ENCODE results near the gene DPYD.
"Not testable (repeated sequence)": the region's sequence is repeated elsewhere in the genome, so short reads cannot be mapped to it uniquely, and the experiment has no call there.

Gene DPYD

DNA sequence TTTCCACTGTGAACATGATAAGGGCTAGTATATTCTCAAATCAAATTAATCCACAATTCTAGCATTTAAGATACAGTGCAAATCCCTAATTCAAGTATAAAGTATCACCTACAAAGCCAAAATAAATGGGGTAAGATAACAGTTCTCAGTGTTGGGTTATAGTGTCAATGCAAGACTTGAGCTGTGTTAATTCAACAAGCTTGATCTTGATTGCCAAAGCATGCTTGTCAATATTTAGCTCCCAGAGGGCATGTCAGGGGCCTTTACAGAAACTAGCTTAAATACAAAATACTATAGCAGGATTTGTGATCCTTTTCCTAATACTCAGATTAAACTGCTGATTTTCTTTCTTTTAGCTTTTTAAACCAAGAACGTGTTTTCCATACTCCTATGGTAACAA lies 658.0 kb downstream of the DPYD start:
- DNase-seq = no peak

DNA sequence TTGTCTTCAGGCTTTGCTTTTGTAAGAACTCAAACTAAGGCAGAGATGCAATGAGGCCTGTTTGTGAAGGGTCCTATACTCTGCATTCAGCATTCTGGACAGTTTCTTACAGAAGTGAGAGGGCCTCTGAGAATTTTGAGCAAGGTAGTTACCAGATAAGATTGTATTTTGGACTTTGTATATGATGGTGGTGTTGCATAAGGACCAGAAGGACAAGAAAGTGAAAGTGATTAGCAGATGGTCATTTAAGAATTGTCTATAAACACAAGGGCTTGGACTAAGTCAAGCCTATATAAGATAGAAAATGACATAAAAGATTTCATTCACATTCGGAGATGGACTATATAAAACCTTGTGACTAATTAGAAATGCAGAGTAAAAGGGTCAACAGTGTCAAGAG lies 662.2 kb downstream of the DPYD start:
- no peak for DNase-seq

DNA sequence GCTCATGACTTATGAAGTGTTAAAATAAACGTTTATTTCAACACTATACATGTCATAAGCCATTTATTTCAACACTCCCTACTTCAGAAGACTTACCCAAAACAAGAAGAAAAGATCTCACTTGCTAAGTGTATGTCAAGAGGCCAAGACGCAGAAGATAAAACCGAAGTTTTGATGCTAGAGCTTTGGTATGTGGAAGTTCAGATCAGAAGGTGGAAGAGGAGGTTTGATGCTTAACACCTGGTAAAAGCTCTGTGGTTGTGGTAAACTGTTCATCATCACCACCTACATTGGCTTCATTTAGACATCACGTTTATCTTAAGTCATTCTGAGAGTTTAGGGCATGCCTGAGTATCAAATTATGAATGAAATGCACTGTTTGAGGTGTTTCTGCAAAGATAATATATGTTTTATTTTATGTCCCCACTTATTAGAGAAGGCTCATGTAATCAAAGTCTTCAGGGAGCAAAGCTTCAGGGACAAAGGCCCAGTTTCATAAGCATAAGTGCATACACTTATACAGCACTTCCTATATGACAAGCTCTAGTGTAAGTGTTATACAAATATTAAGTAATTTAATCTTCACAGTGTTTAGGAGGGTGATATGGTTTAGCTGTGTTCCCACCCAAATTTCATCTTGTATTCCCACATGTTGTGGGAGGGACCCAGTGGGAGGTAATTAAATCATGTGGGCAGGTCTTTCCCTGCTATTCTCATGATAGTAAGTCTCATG lies 665.9 kb downstream of the DPYD start:
- no peak for DNase-seq

DNA sequence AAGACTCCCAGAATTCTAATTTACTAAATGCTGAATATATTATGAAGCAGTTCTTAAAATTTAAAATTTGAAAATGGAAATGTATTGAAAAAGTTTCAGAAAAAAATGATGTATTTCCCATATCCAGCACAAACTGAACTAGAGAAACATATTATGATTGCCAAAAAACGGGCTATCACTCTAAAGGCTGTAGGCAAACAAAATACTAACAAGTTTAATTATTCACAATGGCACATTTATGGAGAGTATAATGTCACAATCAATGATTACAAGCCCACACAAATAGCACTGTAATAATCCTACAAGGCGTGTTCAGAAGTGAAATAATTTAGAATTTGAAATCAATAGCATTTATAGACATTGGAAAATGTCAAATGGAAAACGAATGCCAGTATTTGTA lies 667.9 kb downstream of the DPYD start:
- DNase-seq = no peak

DNA sequence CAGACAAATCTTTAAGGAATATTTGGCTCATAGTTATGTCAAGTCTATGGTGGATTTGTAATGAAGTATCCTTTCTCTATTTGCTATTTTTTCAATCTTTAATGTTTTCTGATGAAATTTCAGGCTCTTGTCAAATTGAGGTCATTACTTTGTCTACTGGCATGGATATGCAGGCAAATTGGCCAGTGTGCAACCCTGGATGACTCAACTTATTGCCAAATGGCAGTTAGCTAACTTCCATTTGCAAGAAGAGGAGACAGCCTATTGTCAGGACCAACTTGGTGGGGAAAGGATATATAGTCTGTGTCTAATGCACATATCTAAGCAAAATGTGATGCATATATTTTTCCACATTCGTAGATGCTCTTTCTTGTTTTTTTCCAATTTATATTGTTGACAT lies 668.8 kb downstream of the DPYD start:
- DNase-seq = no peak

DNA sequence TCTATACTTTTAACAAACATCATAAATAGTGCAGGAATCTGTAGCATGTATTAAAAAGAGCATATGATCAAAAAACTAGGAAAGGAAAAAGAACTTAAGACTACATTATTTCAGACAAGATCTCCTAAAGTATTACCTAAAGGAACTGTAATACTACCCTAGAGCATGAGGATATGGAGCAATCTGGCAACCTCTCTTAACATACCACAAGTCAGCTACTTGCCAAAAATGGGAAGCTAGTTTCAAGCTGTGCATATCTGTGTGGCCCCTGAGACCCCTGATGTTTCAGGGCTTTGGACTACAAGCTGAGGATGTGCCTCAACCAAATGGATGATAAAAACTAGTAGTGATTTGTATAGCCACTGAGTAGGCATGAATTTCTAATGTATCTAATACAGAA lies 673.6 kb downstream of the DPYD start:
- DNase-seq = no peak

DNA sequence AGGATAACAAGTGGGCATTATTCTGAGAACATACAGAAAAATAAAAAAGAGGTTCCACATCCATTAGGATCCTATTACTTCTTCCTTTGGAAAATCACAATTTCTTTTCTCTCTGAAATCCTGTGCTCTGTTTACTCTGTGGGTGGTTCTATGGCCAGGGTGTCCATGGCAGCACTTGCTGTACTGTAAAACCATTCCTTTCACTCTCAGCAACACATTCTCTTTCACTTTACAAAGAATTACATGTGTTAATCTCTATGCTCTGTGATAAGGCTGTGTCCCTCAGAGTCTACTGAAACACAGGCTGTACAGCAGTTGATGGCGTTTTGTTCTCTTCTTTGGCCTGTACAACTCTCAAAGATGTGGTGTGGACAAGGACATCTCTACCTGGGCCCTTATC lies 675.2 kb downstream of the DPYD start:
- DNase-seq = no peak

DNA sequence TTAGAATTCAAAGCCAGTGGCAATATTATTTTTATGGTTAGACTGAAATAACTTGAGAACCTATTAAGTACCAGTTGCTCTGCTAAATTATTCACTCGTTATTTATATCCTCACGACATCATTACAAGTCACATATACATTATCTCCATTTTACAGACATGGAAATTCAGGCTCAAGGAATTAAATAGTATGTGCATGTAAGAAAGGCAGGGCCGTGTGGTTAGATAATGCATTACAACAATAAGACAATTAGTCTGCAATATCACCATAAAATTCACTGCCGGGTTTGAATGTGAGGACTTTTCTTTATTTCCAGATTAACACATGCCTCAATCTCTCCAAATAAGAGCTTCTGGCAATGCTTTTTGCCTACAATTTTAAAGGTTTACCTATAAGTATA lies 675.8 kb downstream of the DPYD start:
- no peak for DNase-seq

DNA sequence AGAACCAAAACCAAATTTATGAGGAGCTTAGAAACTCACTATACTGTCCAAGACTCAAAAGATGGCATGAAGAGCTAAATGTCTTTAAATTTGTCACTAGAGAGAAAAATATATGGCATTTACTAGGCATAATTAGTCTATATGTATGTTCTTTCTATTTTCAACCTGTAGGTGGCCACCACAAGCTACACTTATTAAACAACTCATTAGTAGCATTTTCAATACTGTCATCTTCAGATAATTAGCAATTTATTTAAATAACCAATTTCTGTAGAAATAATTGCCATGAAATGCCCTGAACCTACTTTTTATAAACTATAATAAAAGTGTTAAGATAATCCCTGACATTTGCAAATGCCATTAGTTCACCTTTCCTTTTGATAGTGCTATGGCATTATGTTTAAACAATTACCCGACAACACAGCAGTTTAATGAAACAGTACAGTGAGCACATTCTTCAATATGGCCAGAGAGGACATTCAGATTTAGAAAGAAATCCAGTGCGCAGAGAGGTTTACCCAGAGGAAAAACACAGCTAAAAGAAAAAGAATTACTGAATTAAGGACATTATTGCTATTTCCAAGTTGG lies 676.8 kb downstream of the DPYD start:
- no peak for DNase-seq

DNA sequence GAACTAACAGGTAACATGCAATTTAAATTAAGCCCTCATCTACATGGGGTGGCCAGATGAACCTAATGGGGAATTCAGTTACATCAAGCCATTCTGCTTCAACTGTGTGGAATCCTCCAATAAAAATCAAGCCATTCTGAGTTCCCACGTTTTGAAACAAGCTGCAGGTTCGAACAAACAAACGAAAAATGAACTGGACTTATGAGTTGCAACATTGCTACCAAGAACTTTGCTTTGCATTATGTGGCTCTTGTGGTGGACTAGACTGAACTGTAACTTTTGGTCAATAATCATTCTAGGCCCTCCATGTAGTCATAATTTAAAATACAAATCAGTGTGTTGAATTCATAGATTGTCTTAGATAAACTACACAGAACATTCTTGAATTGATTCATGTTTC lies 682.0 kb downstream of the DPYD start:
- no peak for DNase-seq

DNA sequence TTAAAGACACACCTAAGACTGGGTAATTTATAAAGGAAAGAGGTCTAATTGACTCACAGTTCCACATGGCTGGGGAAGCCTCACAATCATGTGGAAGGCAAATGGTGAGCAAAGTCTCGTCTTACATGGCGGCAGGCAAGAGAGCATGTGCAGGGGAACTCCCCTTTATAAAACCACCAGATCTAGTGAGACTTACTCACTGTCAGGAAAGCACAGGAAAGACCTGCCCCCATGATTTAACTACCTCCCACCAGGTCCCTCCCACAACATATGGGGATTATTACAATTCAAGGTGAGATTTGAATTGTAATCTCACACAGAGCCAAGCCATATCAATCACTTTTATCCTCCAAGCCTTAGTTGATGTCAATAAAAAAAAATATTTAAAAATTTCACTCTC lies 689.5 kb downstream of the DPYD start:
- not testable (repeated sequence) for DNase-seq

DNA sequence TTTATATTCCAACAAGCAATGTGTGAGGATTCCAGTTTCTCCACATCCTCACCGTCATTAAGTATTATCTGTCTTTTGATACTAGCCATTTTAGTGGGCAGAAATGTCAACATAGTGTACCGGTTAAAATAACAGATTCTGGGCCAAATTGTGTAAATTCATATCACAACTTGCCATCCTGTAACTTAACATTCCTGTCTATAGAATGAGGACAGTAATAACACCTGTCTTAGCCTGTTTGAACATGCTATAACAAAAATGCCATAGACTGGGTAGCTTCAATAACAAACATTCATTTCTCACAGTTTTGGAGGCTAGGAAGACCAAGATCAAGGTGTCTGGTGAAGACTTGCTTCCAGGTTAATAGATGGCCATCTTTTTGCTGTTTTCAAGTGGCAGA lies 708.2 kb downstream of the DPYD start:
- DNase-seq = no peak

DNA sequence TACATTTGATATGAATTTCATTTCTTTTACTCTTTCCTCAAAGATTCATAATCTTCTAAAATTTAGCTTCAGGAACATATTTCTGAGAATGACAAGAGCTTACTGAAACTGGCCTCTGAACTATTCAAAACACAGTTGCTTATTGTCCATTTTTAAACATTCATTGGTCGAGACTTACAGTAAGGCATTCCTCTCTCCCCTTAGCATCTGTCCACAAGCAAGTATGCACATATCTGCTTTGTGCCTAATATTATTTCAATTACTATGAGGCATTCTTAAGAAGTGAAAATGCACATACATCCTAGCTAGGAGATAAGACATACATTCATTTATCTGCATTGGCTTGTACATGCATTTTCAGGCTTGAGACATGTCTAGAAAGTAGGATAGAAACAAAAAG lies 710.5 kb downstream of the DPYD start:
- no peak for DNase-seq

DNA sequence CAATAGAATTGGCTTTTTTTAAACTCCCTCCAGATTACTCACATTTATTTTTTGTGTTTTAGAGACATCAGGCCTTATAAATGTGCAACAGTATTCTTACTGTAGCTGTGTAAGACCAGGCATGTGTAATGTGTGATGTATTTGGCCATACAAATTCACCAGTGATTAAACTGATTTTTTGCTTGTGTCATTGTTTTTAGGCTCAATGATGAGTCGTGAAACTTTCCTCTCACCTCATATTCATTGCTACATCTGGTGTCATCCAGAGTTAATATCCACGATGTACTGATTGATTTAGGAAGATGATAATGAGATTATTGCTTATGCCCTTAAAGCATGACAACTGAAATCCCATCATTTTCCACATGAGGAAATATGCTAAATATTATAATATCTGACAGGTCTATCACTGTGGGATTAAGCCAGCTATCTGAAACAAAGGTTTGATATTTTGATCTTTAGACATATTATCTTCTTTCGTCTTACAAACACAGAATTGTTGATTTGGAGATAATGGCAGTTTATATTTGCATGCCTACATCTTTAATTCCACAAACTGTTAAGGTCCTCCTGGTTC lies 711.4 kb downstream of the DPYD start:
- DNase-seq = no peak

DNA sequence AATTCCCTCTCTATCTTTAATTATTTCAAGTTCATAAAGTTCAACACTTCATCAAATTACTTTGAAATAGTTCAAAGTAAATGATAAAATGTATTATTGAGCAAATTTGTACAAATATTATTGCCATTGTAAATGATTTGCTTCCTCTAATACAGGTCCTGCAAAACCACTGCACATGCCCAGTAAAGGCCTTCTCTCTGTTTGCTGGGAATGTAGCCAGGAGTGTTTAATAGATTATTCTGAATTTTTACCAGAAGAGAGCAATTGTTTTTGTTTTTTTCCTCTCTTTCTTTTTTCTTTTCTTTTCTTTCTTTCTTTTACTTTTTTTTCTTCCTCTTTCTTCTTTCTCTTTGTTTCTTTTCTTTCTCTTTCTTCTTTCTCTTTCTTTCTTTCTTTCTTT lies 713.0 kb downstream of the DPYD start:
- DNase-seq = no peak

DNA sequence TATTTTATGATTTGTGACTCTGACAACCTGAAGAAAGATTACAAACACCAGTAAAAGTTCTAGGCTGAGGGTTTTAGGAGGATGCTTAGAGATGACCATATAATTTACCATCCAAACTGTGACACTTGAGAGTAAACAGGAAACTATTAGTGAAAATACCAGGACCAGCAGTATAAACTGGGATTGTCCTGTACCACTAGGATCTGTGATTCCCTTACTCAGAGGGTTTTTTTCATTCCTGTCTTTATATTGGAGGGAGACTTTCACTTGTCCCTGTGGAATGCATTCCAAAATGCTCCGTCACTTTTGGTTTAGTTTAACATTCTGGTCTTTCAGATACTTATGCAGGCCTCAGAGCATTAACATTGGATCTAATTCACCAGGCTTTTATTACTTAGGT lies 716.4 kb downstream of the DPYD start:
- DNase-seq = no peak

DNA sequence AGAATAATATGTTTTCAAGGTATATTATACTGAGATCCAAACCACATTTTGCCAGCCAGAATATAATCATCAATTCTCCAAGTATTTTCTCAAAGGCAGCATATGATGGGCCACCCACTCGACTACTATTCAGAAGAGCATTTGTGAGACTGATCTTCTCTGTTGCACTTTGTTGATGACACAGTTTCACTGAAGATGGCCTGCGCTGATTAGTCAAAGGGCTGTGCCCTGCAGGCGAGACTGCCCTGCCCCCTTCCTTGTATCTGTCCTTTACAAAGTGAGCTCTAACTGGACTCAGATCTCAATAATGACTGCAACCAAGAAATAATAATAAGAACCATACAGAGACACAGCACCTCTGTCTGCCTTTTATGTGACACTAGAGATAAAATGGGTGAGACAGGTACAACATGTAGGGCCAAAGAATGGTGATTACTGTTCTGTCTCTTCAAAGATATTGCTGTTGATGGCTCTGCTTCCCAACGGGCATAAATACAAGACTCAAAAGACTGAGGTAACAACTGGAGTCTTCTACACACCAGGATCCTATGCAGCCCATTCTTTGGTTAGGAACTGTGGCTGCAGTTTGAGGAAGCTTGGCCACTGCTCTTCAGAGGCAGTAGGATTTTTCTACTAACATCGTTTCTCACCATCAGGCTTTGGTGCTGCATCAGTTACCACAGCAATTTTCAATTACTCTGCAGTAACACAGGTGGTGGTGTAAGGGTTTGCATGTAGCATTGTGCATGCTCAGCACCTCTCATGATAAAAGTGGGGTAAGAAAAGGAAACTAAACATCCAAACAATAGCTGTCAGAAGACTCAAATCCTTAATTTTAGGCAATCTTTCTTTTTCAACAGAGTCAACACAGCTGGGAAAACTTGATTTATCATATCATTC lies 718.1 kb downstream of the DPYD start:
- DNase-seq = no peak

DNA sequence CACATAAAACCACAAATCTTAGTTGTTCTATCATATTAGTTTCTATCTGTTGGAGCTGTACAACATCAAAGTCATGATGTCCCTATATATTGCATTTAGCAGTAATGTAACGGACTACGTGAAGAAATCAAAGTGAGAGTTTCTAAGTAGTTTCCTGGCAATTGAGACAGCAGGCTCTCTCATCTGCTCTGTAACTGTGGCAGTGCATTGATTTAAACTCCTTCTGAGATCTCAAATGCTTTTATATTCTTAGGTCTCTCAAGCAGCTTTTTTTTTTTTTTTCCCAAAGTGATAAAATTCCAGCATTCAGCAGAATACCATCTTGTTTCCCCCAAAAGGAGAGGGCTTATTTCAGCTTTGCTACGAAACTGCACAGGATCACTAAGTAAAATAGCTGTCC lies 719.2 kb downstream of the DPYD start:
- DNase-seq = no peak

DNA sequence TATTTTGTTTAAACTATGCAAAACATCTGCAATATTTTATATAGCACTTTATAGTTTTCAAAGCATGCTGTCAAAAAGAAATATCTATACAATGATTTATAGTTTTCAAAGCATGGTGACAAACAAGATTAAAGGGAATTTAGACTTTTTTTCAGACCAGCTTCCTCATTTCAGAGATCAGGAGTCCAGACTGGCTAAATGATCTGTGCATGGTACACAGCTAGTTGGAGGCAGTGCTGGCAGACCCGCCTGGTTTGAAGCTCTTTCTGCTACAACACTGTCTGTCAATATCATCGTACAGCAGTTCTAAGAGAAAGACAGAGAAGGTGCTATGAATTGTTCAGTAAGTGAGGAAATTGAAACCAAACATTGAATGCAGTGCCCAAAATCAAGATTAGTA lies 720.2 kb downstream of the DPYD start:
- no peak for DNase-seq

DNA sequence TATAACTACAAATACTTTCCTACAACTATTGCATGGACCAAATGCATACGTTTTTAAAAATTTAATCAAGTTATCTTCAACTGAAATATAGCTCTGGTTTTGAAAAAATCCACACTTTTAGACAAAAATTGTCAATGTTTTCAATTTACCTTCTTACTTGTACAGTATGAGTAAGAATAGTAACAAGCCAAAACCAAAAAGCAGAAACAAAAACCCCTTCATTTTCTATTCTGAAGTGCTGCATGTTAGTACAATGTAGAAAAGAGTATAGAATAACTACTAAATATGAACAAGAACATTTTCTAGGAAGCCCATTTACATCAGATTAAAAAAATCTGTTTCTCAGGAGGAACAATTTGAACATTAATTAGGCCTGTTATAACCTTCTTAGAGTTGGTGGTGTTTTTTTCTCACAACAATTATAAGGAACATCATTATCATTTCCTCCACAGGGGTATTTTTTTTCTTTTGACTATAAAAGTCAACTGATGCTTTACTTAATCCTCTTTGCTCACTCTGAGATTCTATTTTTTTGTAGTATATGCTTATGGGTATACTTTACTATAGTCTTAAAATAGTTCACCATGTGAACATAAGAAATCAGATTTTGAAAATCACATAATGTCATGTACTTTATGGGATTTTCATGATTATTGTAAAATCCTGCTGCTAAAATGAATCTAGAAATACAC lies 723.9 kb downstream of the DPYD start:
- DNase-seq = no peak

DNA sequence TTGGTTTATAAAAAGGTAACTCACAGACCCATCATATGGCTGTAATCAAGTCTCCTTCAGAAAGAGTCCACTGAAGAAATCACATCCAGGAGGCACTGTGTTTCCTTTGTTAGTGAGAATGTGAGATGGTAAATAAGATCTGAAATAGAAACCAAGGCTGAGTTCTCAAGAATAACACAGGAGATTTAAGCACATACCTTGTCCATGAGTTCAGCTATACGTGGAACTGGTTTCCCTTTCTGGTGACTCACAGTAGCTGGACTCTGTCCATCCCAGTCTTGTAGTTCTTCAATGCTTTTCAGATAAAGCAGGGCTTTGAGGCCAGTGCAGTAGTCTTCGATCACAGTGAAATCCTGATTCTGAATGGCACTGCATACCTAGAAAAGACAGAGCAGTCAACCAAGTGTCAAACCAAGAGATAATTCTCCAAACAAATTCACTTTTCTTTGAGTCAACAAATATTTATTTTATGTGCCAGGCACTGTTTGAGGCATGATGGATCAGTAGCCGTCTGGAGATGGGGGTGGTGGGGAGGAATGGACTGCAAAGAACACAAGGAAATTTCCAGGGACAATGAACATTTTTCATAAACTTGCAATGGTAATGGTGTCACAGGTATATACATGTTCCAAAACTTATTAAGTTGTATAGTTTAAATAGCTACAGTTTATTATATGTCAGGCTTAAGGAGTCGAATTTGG lies 727.8 kb downstream of the DPYD start:
- no peak for DNase-seq

DNA sequence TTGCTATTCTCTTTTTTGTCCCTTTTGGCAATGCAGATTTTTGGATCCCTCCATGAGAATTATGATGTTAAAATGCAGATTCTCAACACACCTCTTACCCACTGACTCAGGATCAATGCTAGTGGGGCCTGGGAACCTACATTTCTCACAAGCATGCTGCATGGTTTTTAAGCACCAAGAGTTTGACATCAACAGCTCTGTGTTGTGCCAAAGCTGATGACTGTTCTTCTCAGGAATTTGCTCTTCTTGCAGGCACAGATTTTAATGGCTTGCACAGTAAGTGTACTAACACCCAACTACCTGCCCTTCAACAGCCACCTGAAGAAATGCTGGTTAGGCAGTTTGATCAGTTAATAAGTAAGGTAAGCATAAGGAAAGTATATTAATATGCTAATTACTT lies 730.5 kb downstream of the DPYD start:
- DNase-seq = no peak

Measured in activated gamma-delta T cell (primary cell).